Measurements from ENCODE around the gene MYL3. TPM values are rescaled to one million over a fixed set of nuclear protein-coding genes. Genes with fewer than 3 reads are reported as not detected.

MYL3 gene
- polyA plus RNA-seq, 1 donor (not counting 4 experiments of a cell fraction or from before 2014, with no cell fraction given) = not detected

- no peak overlapping the region for H2AFZ ChIP-seq (ENCODE audit: control insufficient read depth, low read length)
- dilution Hi-C loops (cut with MboI; ENCODE audit: extremely low pct_ligation_motif_present, low sequenced_read_pairs) = no loop called here
- peaks cover 5% of the 10 kb centered on the region for H3K4me1 ChIP-seq (ENCODE audit: control insufficient read depth, extremely low read depth, insufficient read depth, low read length)
- H3K4me3 ChIP-seq (ENCODE audit: control insufficient read depth in 2 of 3, extremely low read depth in 1 of 3, insufficient read depth in 2 of 3, low read depth in 1 of 3, low read length in 3 of 3) = no peak overlapping the region
- no peak for FAIRE-seq
- H3K79me2 ChIP-seq (ENCODE audit: control insufficient read depth, insufficient read depth, low read length) = no peaks in the 10 kb centered on the region
- H3K4me2 ChIP-seq (ENCODE audit: control insufficient read depth, extremely low read depth, insufficient read depth, low read depth, low read length) = no peak overlapping the region
- H4K20me1 ChIP-seq (ENCODE audit: control insufficient read depth, extremely low read depth, insufficient read depth, low read length) = no peaks in the 10 kb centered on the region
- no peak overlapping the region for H3K9ac ChIP-seq (ENCODE audit: control insufficient read depth, extremely low read depth, insufficient read depth, low read length)
- H3K9me3 ChIP-seq (ENCODE audit: control insufficient read depth, low read depth, low read length) = no peaks in the 10 kb centered on the region
- H3K27ac ChIP-seq (ENCODE audit: control insufficient read depth, insufficient read depth, low read length) = no peak overlapping the region
- H3K36me3 ChIP-seq (ENCODE audit: control insufficient read depth in 2 of 2, extremely low read depth in 1 of 2, insufficient read depth in 2 of 2, low read length in 2 of 2) = no peaks in the 10 kb centered on the region
- peaks cover 45% of the 10 kb centered on the region for H3K27me3 ChIP-seq (ENCODE audit: control insufficient read depth, extremely low read depth, insufficient read depth, low read length)
- no peak for DNase-seq (ENCODE audit: low read depth, low spot score)
- no peak for TF ChIP-seq EZH2 (IDR thresholded peaks at IDR 0.05; ENCODE audit: low read length)
- no peak for TF ChIP-seq CTCF (optimal IDR thresholded peaks at IDR 0.05 in 1 of 3, IDR thresholded peaks at IDR 0.05 in 1 of 3, conservative IDR thresholded peaks at IDR 0.05 in 1 of 3; ENCODE audit: extremely low read depth in 1 of 3, insufficient read depth in 2 of 3, low read length in 3 of 3)
- no peaks in the 10 kb centered on the region for H3K9me1 ChIP-seq (ENCODE audit: control insufficient read depth, extremely low read depth, insufficient read depth, low read length)
Observed at GRCh38 chr3:46890132-46890531, 26.9 kb upstream of the MYL3 start.

GRCh38 chr3:46889381-46890110, 26.3 kb upstream of the MYL3 start:
- DNase-seq (ENCODE audit: low read depth, low spot score) (no peak), FAIRE-seq (no peak)
- H3K27ac ChIP-seq (ENCODE audit: control insufficient read depth, insufficient read depth, low read length) = no peak overlapping the region
- H2AFZ ChIP-seq (ENCODE audit: control insufficient read depth, low read length) = no peak overlapping the region
- no peaks in the 10 kb centered on the region for H4K20me1 ChIP-seq (ENCODE audit: control insufficient read depth, extremely low read depth, insufficient read depth, low read length)
- H3K9me1 ChIP-seq (ENCODE audit: control insufficient read depth, extremely low read depth, insufficient read depth, low read length) = no peaks in the 10 kb centered on the region
- H3K4me1 ChIP-seq (ENCODE audit: control insufficient read depth, extremely low read depth, insufficient read depth, low read length) = peaks cover 5% of the 10 kb centered on the region
- no peak overlapping the region for H3K9ac ChIP-seq (ENCODE audit: control insufficient read depth, extremely low read depth, insufficient read depth, low read length)
- no peaks in the 10 kb centered on the region for H3K79me2 ChIP-seq (ENCODE audit: control insufficient read depth, insufficient read depth, low read length)
- H3K27me3 ChIP-seq (ENCODE audit: control insufficient read depth, extremely low read depth, insufficient read depth, low read length) = peaks cover 49% of the 10 kb centered on the region
- no peak overlapping the region for H3K4me2 ChIP-seq (ENCODE audit: control insufficient read depth, extremely low read depth, insufficient read depth, low read depth, low read length)
- no peak overlapping the region for H3K4me3 ChIP-seq (ENCODE audit: control insufficient read depth in 2 of 3, extremely low read depth in 1 of 3, insufficient read depth in 2 of 3, low read depth in 1 of 3, low read length in 3 of 3)
- dilution Hi-C loops (cut with MboI; ENCODE audit: extremely low pct_ligation_motif_present, low sequenced_read_pairs) = no loop called here
- TF ChIP-seq EZH2 (IDR thresholded peaks at IDR 0.05; ENCODE audit: low read length) (no peak), CTCF (optimal IDR thresholded peaks at IDR 0.05 in 1 of 3, IDR thresholded peaks at IDR 0.05 in 1 of 3, conservative IDR thresholded peaks at IDR 0.05 in 1 of 3; ENCODE audit: extremely low read depth in 1 of 3, insufficient read depth in 2 of 3, low read length in 3 of 3) (no peak)
- H3K36me3 ChIP-seq (ENCODE audit: control insufficient read depth in 2 of 2, extremely low read depth in 1 of 2, insufficient read depth in 2 of 2, low read length in 2 of 2) = no peaks in the 10 kb centered on the region
- H3K9me3 ChIP-seq (ENCODE audit: control insufficient read depth, low read depth, low read length) = no peaks in the 10 kb centered on the region
